ENCODE measurements around the gene NSMCE4A.

DNA sequence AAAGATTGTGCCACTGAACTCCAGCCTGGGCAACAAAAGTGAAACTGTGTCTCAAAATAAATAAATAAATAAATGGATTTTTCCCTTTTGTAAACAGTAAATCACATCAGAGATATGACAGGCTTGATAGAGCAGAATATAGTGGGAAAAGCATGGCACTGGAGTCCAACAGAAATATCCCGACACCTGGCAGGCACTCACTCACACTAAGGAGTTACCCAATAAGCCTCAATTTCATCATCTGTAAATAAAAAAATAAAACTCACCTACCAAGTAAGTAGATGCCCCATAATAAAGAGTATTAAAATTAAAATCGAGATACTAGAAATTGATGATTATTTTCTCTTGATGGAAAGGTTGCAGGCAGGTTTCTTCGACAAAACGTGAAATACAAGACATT is 48.9 kb downstream of the NSMCE4A start:
- TF ChIP-seq EZH2 (IDR thresholded peaks at IDR 0.05; ENCODE audit: borderline replicate concordance, low read depth, low read length, severe bottlenecking) (no peak), POLR2AphosphoS5 (IDR thresholded peaks at IDR 0.05; ENCODE audit: insufficient read depth, low read depth, low read length) (no peak), MYC (IDR thresholded peaks at IDR 0.05; ENCODE audit: low read depth, low read length) (no peak), POLR2A (IDR thresholded peaks at IDR 0.05; ENCODE audit: low read depth, low read length) (no peak), JUN (IDR thresholded peaks at IDR 0.05; ENCODE audit: borderline replicate concordance, insufficient read depth, insufficient read length, low read depth) (no peak), FOS (IDR thresholded peaks at IDR 0.05; ENCODE audit: borderline replicate concordance, insufficient read depth, low read length) (no peak)
- TF ChIP-seq, protein P1, sequence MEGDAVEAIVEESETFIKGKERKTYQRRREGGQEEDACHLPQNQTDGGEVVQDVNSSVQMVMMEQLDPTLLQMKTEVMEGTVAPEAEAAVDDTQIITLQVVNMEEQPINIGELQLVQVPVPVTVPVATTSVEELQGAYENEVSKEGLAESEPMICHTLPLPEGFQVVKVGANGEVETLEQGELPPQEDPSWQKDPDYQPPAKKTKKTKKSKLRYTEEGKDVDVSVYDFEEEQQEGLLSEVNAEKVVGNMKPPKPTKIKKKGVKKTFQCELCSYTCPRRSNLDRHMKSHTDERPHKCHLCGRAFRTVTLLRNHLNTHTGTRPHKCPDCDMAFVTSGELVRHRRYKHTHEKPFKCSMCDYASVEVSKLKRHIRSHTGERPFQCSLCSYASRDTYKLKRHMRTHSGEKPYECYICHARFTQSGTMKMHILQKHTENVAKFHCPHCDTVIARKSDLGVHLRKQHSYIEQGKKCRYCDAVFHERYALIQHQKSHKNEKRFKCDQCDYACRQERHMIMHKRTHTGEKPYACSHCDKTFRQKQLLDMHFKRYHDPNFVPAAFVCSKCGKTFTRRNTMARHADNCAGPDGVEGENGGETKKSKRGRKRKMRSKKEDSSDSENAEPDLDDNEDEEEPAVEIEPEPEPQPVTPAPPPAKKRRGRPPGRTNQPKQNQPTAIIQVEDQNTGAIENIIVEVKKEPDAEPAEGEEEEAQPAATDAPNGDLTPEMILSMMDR (IDR thresholded peaks at IDR 0.05; ENCODE audit: extremely low read depth in 1 of 2, insufficient read depth in 1 of 2, low read depth in 1 of 2, low read length in 2 of 2), result no peak
- TF ChIP-seq, protein P2, sequence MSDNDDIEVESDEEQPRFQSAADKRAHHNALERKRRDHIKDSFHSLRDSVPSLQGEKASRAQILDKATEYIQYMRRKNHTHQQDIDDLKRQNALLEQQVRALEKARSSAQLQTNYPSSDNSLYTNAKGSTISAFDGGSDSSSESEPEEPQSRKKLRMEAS (IDR thresholded peaks at IDR 0.05; ENCODE audit: insufficient read depth, insufficient read length), result no peak

All from endothelial cell of umbilical vein (primary cell).